ENCODE data around the gene SRGAP3. TPM values are rescaled to one million over a fixed set of nuclear protein-coding genes. Genes with fewer than 3 reads are reported as not detected.

The SRGAP3 gene
- total RNA-seq, 4 donors from 2014 or later: 2.0 to 6.9 (median 4.8) TPM

GRCh38 chr3:9080163-9080562 lies 169.3 kb downstream of the SRGAP3 start:
- ATAC-seq: no peak
- TF ChIP-seq EP300 (IDR thresholded peaks at IDR 0.05): no peak
- no peak for TF ChIP-seq POLR2AphosphoS5 (IDR thresholded peaks at IDR 0.05)
- TF ChIP-seq, protein P1, sequence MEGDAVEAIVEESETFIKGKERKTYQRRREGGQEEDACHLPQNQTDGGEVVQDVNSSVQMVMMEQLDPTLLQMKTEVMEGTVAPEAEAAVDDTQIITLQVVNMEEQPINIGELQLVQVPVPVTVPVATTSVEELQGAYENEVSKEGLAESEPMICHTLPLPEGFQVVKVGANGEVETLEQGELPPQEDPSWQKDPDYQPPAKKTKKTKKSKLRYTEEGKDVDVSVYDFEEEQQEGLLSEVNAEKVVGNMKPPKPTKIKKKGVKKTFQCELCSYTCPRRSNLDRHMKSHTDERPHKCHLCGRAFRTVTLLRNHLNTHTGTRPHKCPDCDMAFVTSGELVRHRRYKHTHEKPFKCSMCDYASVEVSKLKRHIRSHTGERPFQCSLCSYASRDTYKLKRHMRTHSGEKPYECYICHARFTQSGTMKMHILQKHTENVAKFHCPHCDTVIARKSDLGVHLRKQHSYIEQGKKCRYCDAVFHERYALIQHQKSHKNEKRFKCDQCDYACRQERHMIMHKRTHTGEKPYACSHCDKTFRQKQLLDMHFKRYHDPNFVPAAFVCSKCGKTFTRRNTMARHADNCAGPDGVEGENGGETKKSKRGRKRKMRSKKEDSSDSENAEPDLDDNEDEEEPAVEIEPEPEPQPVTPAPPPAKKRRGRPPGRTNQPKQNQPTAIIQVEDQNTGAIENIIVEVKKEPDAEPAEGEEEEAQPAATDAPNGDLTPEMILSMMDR (IDR thresholded peaks at IDR 0.05): no peak
- Histone ChIP-seq H3K9me3 (no peaks in the 10 kb centered on the region), H3K4me1 (no peaks in the 10 kb centered on the region), H3K27ac (no peak overlapping the region), H3K4me3 (no peak overlapping the region), H3K27me3 (no peaks in the 10 kb centered on the region), H3K36me3 (no peaks in the 10 kb centered on the region)
- WGBS, 2 donors (ENCODE audit: low coverage in 1 of 2): 85 to 90% methylated on average over 2 of the region's 2 CpGs

DNA sequence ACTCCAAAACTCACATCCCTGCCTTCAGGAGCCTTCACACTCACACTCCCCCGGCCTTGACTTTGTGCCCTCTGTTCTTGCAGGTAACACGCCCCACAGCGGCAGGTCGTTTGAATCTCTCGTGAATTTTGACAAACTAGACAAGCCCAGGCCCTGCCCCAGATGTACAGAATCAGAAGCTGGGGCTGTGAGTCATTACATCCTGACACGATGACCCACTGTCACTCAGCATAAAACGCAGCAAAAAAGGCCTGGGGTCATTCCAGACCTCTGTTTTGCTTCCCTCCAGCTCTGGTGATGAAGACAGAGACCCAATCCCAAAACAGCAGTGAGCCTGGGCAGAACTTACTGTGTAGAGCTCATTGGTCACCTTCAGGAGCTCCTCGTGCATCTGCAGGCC lies 169.8 kb downstream of the SRGAP3 start:
- Histone ChIP-seq H3K27ac (no peak overlapping the region), H3K4me1 (no peaks in the 10 kb centered on the region), H3K36me3 (no peaks in the 10 kb centered on the region), H3K4me3 (no peak overlapping the region), H3K27me3 (no peaks in the 10 kb centered on the region), H3K9me3 (no peaks in the 10 kb centered on the region)
- WGBS, 2 donors (ENCODE audit: low coverage in 1 of 2): 70 to 90% methylated on average over 1 to 3 of the region's 8 CpGs
- no peak for ATAC-seq
- TF ChIP-seq POLR2AphosphoS5 (IDR thresholded peaks at IDR 0.05): no peak
- no peak for TF ChIP-seq POLR2A (IDR thresholded peaks at IDR 0.05)
- no peak for TF ChIP-seq EP300 (IDR thresholded peaks at IDR 0.05)
- TF ChIP-seq, protein P1 (IDR thresholded peaks at IDR 0.05): no peak

GRCh38 chr3:9078561-9079240 lies 170.7 kb downstream of the SRGAP3 start:
- TF ChIP-seq POLR2AphosphoS5 (IDR thresholded peaks at IDR 0.05) (no peak), EP300 (IDR thresholded peaks at IDR 0.05) (no peak), POLR2A (IDR thresholded peaks at IDR 0.05) (no peak)
- TF ChIP-seq, protein P1 (IDR thresholded peaks at IDR 0.05): no peak
- 87 to 100% methylated on average over 2 to 5 of the region's 5 CpGs for WGBS, 2 donors (ENCODE audit: low coverage in 1 of 2)
- no peak for ATAC-seq
- Histone ChIP-seq H3K9me3 (no peaks in the 10 kb centered on the region), H3K27ac (no peak overlapping the region), H3K4me1 (no peaks in the 10 kb centered on the region), H3K27me3 (no peaks in the 10 kb centered on the region), H3K4me3 (no peak overlapping the region), H3K36me3 (no peaks in the 10 kb centered on the region)

DNA sequence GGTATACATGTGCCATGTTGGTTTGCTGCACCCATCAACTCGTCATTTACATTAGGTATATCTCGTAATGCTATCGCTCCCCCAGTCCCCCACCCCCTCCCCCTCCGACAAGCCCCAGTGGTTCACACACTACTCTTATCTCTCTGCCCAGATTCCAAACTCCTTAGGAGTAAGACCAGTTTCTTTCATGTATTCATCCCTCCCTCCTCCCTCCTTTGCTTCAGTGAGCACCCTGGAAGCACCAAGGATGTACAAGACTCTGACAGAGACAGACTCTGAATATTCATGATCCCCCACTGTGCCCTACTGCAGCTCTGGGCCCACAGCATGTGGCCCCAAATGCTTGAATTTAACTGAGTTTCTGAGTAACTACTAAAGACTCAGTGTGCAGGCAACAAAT lies 172.4 kb downstream of the SRGAP3 start:
- no peak for ATAC-seq
- Histone ChIP-seq H3K4me1 (no peaks in the 10 kb centered on the region), H3K4me3 (no peak overlapping the region), H3K27me3 (no peaks in the 10 kb centered on the region), H3K9me3 (no peaks in the 10 kb centered on the region), H3K36me3 (no peaks in the 10 kb centered on the region), H3K27ac (no peak overlapping the region)
- TF ChIP-seq POLR2A (IDR thresholded peaks at IDR 0.05): no peak
- TF ChIP-seq EP300 (IDR thresholded peaks at IDR 0.05): no peak
- TF ChIP-seq, protein P1 (IDR thresholded peaks at IDR 0.05): no peak
- no peak for TF ChIP-seq POLR2AphosphoS5 (IDR thresholded peaks at IDR 0.05)
- WGBS, 2 donors (ENCODE audit: low coverage in 1 of 2): 85 to 90% methylated on average over 2 to 4 of the region's 4 CpGs

GRCh38 chr3:9075762-9076161 lies 173.7 kb downstream of the SRGAP3 start:
- Histone ChIP-seq H3K36me3 (no peaks in the 10 kb centered on the region), H3K4me3 (no peak overlapping the region), H3K9me3 (no peaks in the 10 kb centered on the region), H3K4me1 (no peaks in the 10 kb centered on the region), H3K27me3 (no peaks in the 10 kb centered on the region), H3K27ac (no peak overlapping the region)
- 100% methylated on average over 1 of the region's 1 CpG; no CpG with 5 or more reads in 1 of the 2 donors for WGBS, 2 donors (ENCODE audit: low coverage in 1 of 2)
- ATAC-seq: no peak
- TF ChIP-seq EP300 (IDR thresholded peaks at IDR 0.05): no peak
- no peak for TF ChIP-seq POLR2A (IDR thresholded peaks at IDR 0.05)
- TF ChIP-seq POLR2AphosphoS5 (IDR thresholded peaks at IDR 0.05): no peak
- TF ChIP-seq, protein P1 (IDR thresholded peaks at IDR 0.05): no peak

All from gastroesophageal sphincter (tissue), 4 donors.